Skeletal muscle satellite cell (primary cell): ENCODE data around the gene SLC16A7.

Source experiments
- H3K27me3 ChIP-seq: 2 replicates; pipeline ENCODE4 v1.7.0; 2013; ENCODE audit warnings: low read length; ENCODE audit not compliant: control insufficient read depth, insufficient read depth
- H3K36me3 ChIP-seq: 2 replicates; pipeline ENCODE4 v1.7.0; 2013; ENCODE audit warnings: mild to moderate bottlenecking, control low read depth, low read length; ENCODE audit not compliant: insufficient read depth
- H3K4me1 ChIP-seq: 2 replicates; pipeline ENCODE4 v1.7.0; 2013; ENCODE audit warnings: low read length; ENCODE audit not compliant: control insufficient read depth, insufficient read depth
- H3K4me2 ChIP-seq: 2 replicates; pipeline ENCODE4 v1.7.0; 2013; ENCODE audit warnings: mild to moderate bottlenecking, low read length
- H3K4me3 ChIP-seq: 2 replicates; pipeline ENCODE4 v1.7.0; 2013; ENCODE audit warnings: low read length
- H3K9ac ChIP-seq: 2 replicates; pipeline ENCODE4 v1.7.0; 2013; ENCODE audit warnings: mild to moderate bottlenecking, low read depth, low read length, moderate library complexity
- H3K9me3 ChIP-seq: replicated peaks from 2 replicates; pipeline ENCODE4 v1.7.0; 2013; ENCODE audit warnings: mild to moderate bottlenecking, control low read depth, low read length

SLC16A7 gene

DNA sequence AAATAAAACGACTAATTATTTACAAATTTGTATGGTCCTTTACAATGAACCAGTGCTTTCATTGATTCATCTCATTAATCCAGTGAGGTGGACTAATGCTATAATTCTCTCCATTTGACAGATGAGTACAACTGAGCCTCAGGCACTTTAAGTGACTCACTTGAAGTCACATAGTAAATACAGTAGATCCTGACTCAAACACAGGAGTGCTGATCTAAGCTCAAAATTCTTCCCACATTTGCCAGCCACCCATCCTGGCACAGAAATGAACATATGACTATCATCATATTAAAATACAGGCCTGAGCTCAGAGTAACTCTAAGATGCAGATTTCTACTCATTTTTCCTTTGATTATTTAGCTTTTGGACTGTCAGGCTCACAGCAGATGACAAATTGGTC is 30.6 kb downstream of the SLC16A7 start:
- H3K9ac ChIP-seq, result no peak overlapping the region
- H3K9me3 ChIP-seq, result no peaks in the 10 kb centered on the region
- no peaks in the 10 kb centered on the region for H3K4me1 ChIP-seq

DNA sequence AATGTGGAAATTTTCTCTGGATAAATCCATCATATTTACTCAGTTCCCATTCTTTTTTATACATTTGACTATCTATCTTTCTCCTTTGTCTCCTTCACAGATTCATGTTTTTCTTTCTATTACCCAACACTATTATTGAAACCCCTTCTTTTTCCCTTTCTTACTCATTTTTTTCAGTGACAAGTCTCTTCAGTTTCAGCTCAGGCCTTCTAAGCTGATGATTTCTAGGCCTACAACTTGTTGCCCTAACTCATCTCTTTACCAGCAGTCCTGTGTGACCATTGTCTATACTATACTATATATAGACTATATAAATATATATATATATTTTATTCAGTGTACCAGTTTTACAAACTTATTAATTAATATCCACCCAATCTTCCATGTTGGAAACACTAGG is 31.8 kb downstream of the SLC16A7 start:
- Histone ChIP-seq H3K4me1 (no peaks in the 10 kb centered on the region), H3K27me3 (no peaks in the 10 kb centered on the region), H3K36me3 (no peaks in the 10 kb centered on the region), H3K4me3 (no peak overlapping the region), H3K9ac (no peak overlapping the region), H3K9me3 (no peaks in the 10 kb centered on the region), H3K4me2 (no peak overlapping the region)

More for the DNA sequence above, 30.6 kb downstream of the SLC16A7 start:
- Histone ChIP-seq H3K4me3 (no peak overlapping the region), H3K27me3 (no peaks in the 10 kb centered on the region), H3K4me2 (no peak overlapping the region), H3K36me3 (no peaks in the 10 kb centered on the region)

DNA sequence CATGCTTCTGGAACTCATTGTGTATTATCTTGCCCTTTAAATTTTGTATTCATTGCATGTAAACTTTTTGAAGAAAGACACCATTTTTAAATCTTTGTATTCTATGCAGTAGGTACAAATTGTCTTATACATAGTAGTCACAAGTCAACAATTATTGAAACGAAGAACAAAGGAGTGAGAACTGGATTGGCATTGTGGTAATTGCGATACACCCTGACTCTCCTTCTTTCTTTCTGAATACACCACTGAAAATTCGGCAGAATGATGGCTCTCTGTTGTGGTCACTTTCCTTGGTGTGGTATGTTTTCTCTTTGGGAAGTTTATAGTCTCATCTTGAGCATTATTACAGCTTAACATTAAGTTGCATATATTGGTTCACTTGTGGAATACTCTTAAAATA is 34.1 kb downstream of the SLC16A7 start:
- Histone ChIP-seq H3K9me3 (no peaks in the 10 kb centered on the region), H3K27me3 (no peaks in the 10 kb centered on the region), H3K4me3 (no peak overlapping the region), H3K4me2 (no peak overlapping the region), H3K9ac (no peak overlapping the region), H3K4me1 (no peaks in the 10 kb centered on the region), H3K36me3 (no peaks in the 10 kb centered on the region)

DNA sequence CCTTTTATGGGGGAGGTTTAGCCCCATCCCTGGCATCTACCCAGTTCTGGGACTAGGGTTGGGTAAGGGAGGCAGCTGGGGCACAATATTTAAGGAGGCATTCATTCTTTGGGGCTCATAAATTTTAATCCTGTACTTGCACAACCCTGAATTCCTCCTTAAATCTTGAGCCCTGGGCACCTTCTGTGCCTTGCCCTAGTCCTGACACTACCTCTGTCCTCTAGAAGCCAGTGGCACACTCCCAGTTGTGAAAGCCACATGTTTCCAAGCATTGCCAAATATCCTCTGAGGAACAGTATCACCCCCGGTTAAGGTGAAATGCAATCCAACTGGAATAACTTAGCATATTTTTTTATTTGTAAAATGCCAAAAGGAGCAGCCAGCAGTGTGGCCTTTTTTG is 36.6 kb downstream of the SLC16A7 start:
- H3K4me1 ChIP-seq, result no peaks in the 10 kb centered on the region
- H3K9ac ChIP-seq, result no peak overlapping the region
- H3K4me2 ChIP-seq, result no peak overlapping the region
- no peak overlapping the region for H3K4me3 ChIP-seq
- no peaks in the 10 kb centered on the region for H3K9me3 ChIP-seq
- no peaks in the 10 kb centered on the region for H3K27me3 ChIP-seq
- no peaks in the 10 kb centered on the region for H3K36me3 ChIP-seq

DNA sequence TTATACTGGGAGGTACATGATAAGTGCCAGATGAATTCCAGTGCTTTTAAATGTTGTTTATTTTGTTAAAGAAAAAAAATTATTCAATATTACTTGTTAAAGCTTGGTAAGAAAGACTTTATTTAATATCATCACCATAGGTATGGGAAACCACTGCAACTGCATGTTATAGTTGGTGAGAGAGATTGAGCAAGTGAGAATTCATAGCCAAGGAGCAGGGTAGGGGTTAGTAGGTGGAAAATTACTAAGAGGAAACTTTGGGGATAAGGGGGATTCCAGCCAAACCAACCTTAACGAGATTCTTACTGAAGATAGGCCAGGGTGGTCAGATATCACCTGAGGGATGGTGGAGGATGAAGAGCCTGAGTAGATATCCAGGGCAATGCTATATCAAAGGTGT is 38.4 kb downstream of the SLC16A7 start:
- Histone ChIP-seq H3K4me3 (no peak overlapping the region), H3K36me3 (no peaks in the 10 kb centered on the region), H3K9me3 (no peaks in the 10 kb centered on the region), H3K4me1 (no peaks in the 10 kb centered on the region), H3K9ac (no peak overlapping the region), H3K27me3 (no peaks in the 10 kb centered on the region), H3K4me2 (no peak overlapping the region)

DNA sequence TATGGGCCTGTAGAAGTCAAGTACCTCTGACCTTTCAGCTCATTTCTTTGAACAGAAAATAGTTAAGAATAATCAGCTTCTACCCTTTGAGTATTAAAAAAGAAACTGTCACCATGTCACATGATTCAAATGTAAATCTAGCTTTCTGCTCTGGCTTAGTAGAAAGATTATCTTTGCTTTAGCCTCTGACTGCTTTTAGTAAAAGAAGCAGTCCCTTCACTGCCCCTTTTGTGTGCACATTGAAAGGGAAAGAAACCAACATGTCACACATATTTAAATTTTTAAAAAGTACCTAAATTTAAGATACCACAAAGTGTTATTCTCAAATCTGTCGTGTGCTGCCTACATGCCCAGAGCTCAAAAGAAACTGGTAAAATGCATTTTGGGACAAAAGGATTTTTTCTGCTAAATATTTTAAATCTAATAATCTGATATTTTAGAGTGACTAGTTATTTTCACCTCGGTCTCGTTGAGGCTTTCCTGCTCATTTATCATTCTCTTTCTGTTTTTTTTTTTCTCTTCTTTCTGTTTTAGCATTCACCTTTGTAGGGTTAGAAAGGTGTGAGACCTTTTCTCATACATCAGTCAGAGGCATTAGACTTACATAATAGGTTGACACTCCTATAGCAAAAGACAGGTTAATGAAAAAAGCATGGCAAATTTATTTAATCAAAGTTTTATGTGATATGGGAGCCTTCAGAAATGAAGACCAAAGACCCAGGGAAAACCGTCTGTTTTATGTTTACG is 41.3 kb downstream of the SLC16A7 start:
- Histone ChIP-seq H3K27me3 (no peaks in the 10 kb centered on the region), H3K9ac (no peak overlapping the region)

DNA sequence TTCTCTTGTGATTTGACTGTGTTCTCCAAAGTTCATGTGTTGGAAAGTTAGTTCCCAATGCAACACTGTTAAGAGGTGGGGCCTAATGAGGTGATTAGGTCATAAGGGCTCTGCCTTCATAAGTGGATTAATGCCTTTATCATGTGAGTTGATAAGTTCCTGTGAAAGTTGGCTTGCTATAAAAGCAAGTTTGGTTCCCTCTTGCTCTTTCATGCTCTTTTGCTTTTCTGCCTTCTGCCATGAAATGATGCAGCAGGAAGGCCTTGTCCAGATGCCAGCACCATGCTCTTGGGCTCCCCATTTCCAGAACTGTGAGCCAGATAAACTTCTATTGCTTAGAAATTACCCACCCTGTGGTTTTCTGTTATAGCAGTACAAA is 41.9 kb downstream of the SLC16A7 start:
- H3K4me1 ChIP-seq, result no peaks in the 10 kb centered on the region
- H3K27me3 ChIP-seq, result no peaks in the 10 kb centered on the region
- no peaks in the 10 kb centered on the region for H3K9me3 ChIP-seq
- H3K4me3 ChIP-seq, result no peak overlapping the region
- H3K4me2 ChIP-seq, result no peak overlapping the region
- H3K36me3 ChIP-seq, result no peaks in the 10 kb centered on the region
- no peak overlapping the region for H3K9ac ChIP-seq

More for the DNA sequence above, 41.3 kb downstream of the SLC16A7 start:
- Histone ChIP-seq H3K36me3 (no peaks in the 10 kb centered on the region), H3K4me3 (no peak overlapping the region), H3K9me3 (no peaks in the 10 kb centered on the region), H3K4me1 (no peaks in the 10 kb centered on the region), H3K4me2 (no peak overlapping the region)

DNA sequence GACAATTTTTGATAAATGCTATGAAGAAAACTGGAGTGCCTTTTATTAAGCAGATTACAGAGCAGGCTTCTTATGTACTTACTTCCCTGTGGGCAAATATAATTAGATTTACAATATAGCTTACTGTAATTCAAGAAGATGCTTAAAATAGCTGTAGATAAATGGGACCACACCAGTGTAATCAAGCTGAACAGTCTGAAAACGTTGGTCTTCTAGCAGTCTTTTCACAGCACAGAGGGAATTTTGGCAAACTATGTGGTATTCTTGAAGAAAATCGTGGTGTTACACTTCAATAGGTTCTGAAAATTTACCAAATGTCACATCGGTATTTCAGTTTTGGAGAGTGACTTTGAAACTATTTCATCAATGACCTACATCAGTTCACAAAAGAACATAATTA is 47.7 kb downstream of the SLC16A7 start:
- Histone ChIP-seq H3K4me1 (no peaks in the 10 kb centered on the region), H3K9me3 (no peaks in the 10 kb centered on the region), H3K27me3 (no peaks in the 10 kb centered on the region), H3K4me2 (no peak overlapping the region), H3K36me3 (no peaks in the 10 kb centered on the region), H3K9ac (no peak overlapping the region), H3K4me3 (no peak overlapping the region)

DNA sequence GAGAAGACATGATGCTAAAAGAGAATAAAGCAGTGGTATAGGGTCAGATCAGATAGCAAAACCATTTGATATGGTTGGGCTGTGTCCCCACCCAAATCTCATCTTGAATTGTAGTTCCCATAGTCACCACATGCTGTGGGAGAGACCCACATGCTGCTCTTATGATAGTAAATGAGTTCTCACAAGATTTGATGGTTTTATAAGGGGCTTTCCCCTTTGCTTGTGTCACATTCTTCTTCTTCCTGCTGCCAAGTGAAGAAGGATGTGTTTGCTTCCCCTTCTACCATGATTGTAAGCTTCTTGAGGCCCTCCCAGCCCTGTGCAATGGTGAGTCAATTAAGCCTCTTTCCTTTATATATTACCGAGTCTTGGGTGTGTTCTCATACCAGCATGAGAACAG is 49.4 kb downstream of the SLC16A7 start:
- no peaks in the 10 kb centered on the region for H3K9me3 ChIP-seq
- no peaks in the 10 kb centered on the region for H3K27me3 ChIP-seq
- no peak overlapping the region for H3K9ac ChIP-seq

DNA sequence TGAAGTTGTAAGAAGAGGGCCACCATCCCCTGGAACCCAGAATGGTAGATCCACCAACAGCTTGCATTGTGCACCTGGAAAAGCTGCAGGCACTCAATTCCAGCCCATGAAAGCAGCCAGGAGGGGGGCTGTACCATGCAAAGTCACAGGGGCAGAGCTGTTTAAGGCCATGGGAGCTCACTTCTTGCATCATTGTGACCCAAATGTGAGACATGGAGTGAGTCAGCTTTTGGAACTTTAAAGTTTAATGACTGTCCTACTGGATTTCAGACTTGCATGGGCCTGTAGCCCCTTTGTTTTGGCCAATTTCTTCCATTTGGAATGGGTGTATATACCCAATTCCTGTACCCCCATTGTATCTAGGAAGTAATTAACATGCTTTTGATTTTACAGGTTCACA is 50.8 kb downstream of the SLC16A7 start:
- Histone ChIP-seq H3K4me3 (no peak overlapping the region), H3K4me2 (no peak overlapping the region), H3K9ac (no peak overlapping the region), H3K9me3 (no peaks in the 10 kb centered on the region), H3K36me3 (no peaks in the 10 kb centered on the region), H3K4me1 (peaks cover 10% of the 10 kb centered on the region), H3K27me3 (no peaks in the 10 kb centered on the region)

More for the DNA sequence above, 49.4 kb downstream of the SLC16A7 start:
- Histone ChIP-seq H3K4me3 (no peak overlapping the region), H3K36me3 (no peaks in the 10 kb centered on the region), H3K4me1 (no peaks in the 10 kb centered on the region), H3K4me2 (no peak overlapping the region)

DNA sequence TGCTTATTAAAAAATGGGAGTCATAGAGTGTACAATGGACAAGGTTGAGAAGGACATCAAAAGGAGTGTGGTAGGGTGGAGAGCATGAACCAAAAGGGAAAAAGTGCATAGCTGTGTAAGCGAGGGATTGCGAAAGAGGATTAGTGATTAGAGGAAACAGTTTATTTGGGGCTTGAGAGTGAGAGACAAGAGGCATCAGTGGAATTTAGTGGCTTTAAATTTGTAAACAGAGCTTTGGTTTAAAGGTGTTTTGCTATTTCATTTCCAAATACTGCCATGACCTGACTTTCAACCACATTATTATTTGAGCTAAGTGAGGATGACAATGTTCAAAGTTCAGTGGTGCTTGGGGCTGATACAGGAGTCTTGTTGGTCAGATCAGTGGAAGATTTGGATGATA is 53.4 kb downstream of the SLC16A7 start:
- Histone ChIP-seq H3K9ac (no peak overlapping the region), H3K4me1 (peaks cover 11% of the 10 kb centered on the region), H3K4me3 (no peak overlapping the region), H3K36me3 (no peaks in the 10 kb centered on the region), H3K27me3 (no peaks in the 10 kb centered on the region), H3K4me2 (no peak overlapping the region), H3K9me3 (no peaks in the 10 kb centered on the region)

DNA sequence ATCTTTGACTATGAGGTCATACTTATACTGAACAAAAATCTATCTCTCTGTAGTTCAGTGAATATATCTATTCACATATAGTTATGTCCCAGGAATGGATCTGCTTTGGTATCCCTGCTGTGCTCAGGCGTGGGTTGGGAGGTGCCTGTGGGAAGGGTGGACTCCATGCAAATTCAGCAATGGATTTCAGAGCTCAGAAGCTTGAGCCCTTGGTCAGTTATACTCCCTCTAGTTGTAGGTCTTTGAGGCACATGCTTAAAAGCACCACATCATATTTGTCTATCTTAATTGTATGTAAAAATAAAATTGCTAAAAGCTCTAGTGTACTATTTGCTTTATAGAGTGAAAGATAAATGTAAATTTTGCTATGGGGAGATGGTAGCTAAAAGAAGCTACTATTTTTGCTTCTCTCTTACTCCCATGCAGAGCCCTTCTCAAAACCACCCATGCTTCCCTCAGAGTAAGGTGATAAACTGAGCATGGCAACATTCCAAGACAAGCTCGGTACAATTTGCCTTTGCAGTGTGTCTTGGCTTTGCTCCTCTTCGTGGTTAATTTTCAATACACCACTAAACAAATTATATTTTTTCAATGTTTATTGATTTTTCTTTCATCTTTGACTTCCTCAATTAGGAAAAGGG is 54.9 kb downstream of the SLC16A7 start:
- Histone ChIP-seq H3K36me3 (no peaks in the 10 kb centered on the region), H3K4me3 (no peak overlapping the region), H3K4me2 (no peak overlapping the region), H3K9me3 (no peaks in the 10 kb centered on the region), H3K4me1 (peaks cover 11% of the 10 kb centered on the region), H3K9ac (no peak overlapping the region), H3K27me3 (no peaks in the 10 kb centered on the region)
